Smooth muscle cell (in vitro differentiated cells): Measurements from ENCODE around the gene LHX4. TPM values are rescaled to one million over a fixed set of nuclear protein-coding genes. Genes with fewer than 3 reads are reported as not detected.

Experiments
- DNase-seq: peaks from one replicate; lab custom pipeline; 2025; ENCODE audit not compliant: unreplicated experiment; lab: John Stamatoyannopoulos, UW
- H2AFZ ChIP-seq: fragments of 200-600 bp; sonication (generic); 2 replicates; pipeline ENCODE4 v1.6.0; 2016; ENCODE audit warnings: antibody characterized with exemption, low read depth, mild to moderate bottlenecking
- H3F3A ChIP-seq: fragments of 200-600 bp; sonication (generic); 2 replicates; pipeline ENCODE4 v1.6.0; 2017; ENCODE audit warnings: antibody characterized with exemption, low read depth
- H3K27ac ChIP-seq: fragments of 200-600 bp; sonication (generic); 2 replicates; pipeline ENCODE4 v1.5.1; 2016; ENCODE audit warnings: low read depth, mild to moderate bottlenecking
- H3K27me3 ChIP-seq: fragments of 200-600 bp; sonication (generic); 2 replicates; pipeline ENCODE4 v1.6.1; 2016; ENCODE audit warnings: low read depth, mild to moderate bottlenecking
- H3K36me3 ChIP-seq: fragments of 200-600 bp; sonication (generic); 2 replicates; pipeline ENCODE4 v1.5.1; 2016; ENCODE audit warnings: low read depth
- H3K4me1 ChIP-seq: fragments of 200-600 bp; sonication (generic); 2 replicates; pipeline ENCODE4 v1.5.1; 2016; ENCODE audit warnings: low read depth
- H3K4me2 ChIP-seq: fragments of 200-600 bp; sonication (generic); 2 replicates; pipeline ENCODE4 v1.6.0; 2016; ENCODE audit warnings: mild to moderate bottlenecking
- H3K4me3 ChIP-seq: fragments of 200-600 bp; sonication (generic); 2 replicates; pipeline ENCODE4 v1.5.1; 2016; ENCODE audit warnings: mild to moderate bottlenecking
- H3K79me2 ChIP-seq: fragments of 200-600 bp; sonication (generic); 2 replicates; pipeline ENCODE4 v1.6.0; 2016; ENCODE audit warnings: low read depth, mild to moderate bottlenecking
- H3K9ac ChIP-seq: fragments of 200-600 bp; sonication (generic); 2 replicates; pipeline ENCODE4 v1.6.0; 2016; ENCODE audit warnings: low read depth
- H3K9me3 ChIP-seq: fragments of 200-600 bp; sonication (generic); replicated peaks from 2 replicates; pipeline ENCODE4 v1.5.1; 2016; ENCODE audit warnings: low read depth
- H4K20me1 ChIP-seq: fragments of 200-600 bp; sonication (generic); 2 replicates; pipeline ENCODE4 v1.6.0; 2016; ENCODE audit warnings: low read depth
- CTCF ChIP-seq: fragments of 200-600 bp; sonication (generic); IDR thresholded peaks from 2 replicates; pipeline ENCODE4 v1.5.1; 2017; ENCODE audit warnings: borderline replicate concordance, mild to moderate bottlenecking, antibody characterized with exemption; ENCODE audit not compliant: insufficient read depth, poor library complexity, severe bottlenecking
- WGBS: methylation state at CpG from one replicate; pipeline ENCODE4 v1.1.7; 2016; ENCODE audit warnings: low lambda C conversion rate; 5-methylcytosine and 5-hydroxymethylcytosine counted together
- polyA plus RNA-seq: library from polyadenylated mRNA; unstranded; fragments of >200 nt; fragmentation: Nextera tagmentation; extraction: Ambion mirVana; gene quantifications from 2 replicates; pipeline ENCODE4 v1.2.1, GENCODE V29; 2016
- total RNA-seq: library from RNA; depleted of rRNA; stranded (reverse); fragments of >200 nt; gene quantifications from 2 replicates; pipeline ENCODE4 v1.2.3, GENCODE V29; 2014

LHX4 gene
- total and polyA plus RNA-seq, 2 experiments from 2014 or later, result not detected

- H3K4me1 ChIP-seq, result no peaks in the 10 kb centered on the region
- TF ChIP-seq CTCF, result no peak
- DNase-seq, result no peak
- H3K4me3 ChIP-seq, result no peak overlapping the region
- H3K27me3 ChIP-seq, result no peaks in the 10 kb centered on the region
- no peaks in the 10 kb centered on the region for H4K20me1 ChIP-seq
- no peaks in the 10 kb centered on the region for H3K9me3 ChIP-seq
- no peaks in the 10 kb centered on the region for H3K79me2 ChIP-seq
- H3K9ac ChIP-seq, result no peak overlapping the region
- H3K36me3 ChIP-seq, result no peaks in the 10 kb centered on the region
- H3K27ac ChIP-seq, result no peak overlapping the region
- no peak overlapping the region for H3K4me2 ChIP-seq
- no peak overlapping the region for H2AFZ ChIP-seq
- WGBS, result 66% methylated on average over 11 of the region's 11 CpGs
- no peaks in the 10 kb centered on the region for H3F3A ChIP-seq
Measured at GRCh38 chr1:180248731-180249681, 18.9 kb downstream of the LHX4 start.

- Histone ChIP-seq H3K36me3 (no peaks in the 10 kb centered on the region), H3K4me1 (no peaks in the 10 kb centered on the region), H3K9me3 (no peaks in the 10 kb centered on the region), H3K27ac (no peak overlapping the region), H3K4me2 (no peak overlapping the region), H3F3A (no peaks in the 10 kb centered on the region), H3K4me3 (no peak overlapping the region), H3K9ac (no peak overlapping the region), H2AFZ (no peak overlapping the region), H3K27me3 (no peaks in the 10 kb centered on the region), H4K20me1 (no peaks in the 10 kb centered on the region), H3K79me2 (no peaks in the 10 kb centered on the region)
- DNase-seq, result no peak
- no peak for TF ChIP-seq CTCF
- WGBS, result 83% methylated on average over 12 of the region's 13 CpGs
Measured at GRCh38 chr1:180249725-180250498, 19.8 kb downstream of the LHX4 start.

GRCh38 chr1:180250499-180250770 is 20.4 kb downstream of the LHX4 start:
- H3K9me3 ChIP-seq, result no peaks in the 10 kb centered on the region
- TF ChIP-seq CTCF, result no peak
- H3K4me3 ChIP-seq, result no peak overlapping the region
- H3K4me1 ChIP-seq, result no peaks in the 10 kb centered on the region
- H3F3A ChIP-seq, result no peaks in the 10 kb centered on the region
- DNase-seq, result no peak
- no peaks in the 10 kb centered on the region for H3K27me3 ChIP-seq
- WGBS, result 76% methylated on average over 7 of the region's 7 CpGs
- no peak overlapping the region for H3K4me2 ChIP-seq
- H3K9ac ChIP-seq, result no peak overlapping the region
- no peak overlapping the region for H2AFZ ChIP-seq
- H3K27ac ChIP-seq, result no peak overlapping the region
- no peaks in the 10 kb centered on the region for H3K79me2 ChIP-seq
- H3K36me3 ChIP-seq, result no peaks in the 10 kb centered on the region
- H4K20me1 ChIP-seq, result no peaks in the 10 kb centered on the region
